ENCODE measurements around the gene GUCA2B. TPM values are rescaled to one million over a fixed set of nuclear protein-coding genes. Genes with fewer than 3 reads are reported as not detected.

GUCA2B gene
- total RNA-seq, 4 donors from 2014 or later, result not detected

DNA sequence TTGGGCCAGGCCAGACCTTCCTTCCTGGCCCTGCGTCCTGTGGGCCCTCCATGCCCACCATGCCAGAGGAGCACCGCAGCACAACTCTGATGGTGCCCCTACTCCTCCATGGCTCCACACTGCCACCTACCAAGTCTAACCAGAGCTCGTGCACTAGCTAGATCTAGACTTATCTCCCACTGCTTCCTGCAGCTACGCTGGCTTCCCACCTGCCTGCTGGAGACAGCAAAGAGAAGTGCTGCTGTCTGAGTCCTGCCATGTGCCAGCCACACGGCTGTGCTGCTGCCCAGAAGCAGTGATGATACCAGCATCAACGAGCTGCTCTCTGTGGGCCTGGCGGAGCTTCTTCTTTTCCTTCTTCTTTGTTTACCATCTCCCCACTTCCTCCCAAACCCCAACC is 4.5 kb downstream of the GUCA2B start:
- intact Hi-C loops (cut with DNase I; ENCODE audit: low total_unique reads), result no loop called here
- no peaks in the 10 kb centered on the region for H3K36me3 ChIP-seq
- H3K27ac ChIP-seq, result no peak overlapping the region
- DNase-seq, result no peak
- H3K4me3 ChIP-seq, result no peak overlapping the region
- no peaks in the 10 kb centered on the region for H3K27me3 ChIP-seq
- no peaks in the 10 kb centered on the region for H3K9me3 ChIP-seq
- no peak for TF ChIP-seq POLR2A (IDR thresholded peaks at IDR 0.05)
- TF ChIP-seq, protein P1, sequence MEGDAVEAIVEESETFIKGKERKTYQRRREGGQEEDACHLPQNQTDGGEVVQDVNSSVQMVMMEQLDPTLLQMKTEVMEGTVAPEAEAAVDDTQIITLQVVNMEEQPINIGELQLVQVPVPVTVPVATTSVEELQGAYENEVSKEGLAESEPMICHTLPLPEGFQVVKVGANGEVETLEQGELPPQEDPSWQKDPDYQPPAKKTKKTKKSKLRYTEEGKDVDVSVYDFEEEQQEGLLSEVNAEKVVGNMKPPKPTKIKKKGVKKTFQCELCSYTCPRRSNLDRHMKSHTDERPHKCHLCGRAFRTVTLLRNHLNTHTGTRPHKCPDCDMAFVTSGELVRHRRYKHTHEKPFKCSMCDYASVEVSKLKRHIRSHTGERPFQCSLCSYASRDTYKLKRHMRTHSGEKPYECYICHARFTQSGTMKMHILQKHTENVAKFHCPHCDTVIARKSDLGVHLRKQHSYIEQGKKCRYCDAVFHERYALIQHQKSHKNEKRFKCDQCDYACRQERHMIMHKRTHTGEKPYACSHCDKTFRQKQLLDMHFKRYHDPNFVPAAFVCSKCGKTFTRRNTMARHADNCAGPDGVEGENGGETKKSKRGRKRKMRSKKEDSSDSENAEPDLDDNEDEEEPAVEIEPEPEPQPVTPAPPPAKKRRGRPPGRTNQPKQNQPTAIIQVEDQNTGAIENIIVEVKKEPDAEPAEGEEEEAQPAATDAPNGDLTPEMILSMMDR (IDR thresholded peaks at IDR 0.05), result no peak
- no peaks in the 10 kb centered on the region for H3K4me1 ChIP-seq

DNA sequence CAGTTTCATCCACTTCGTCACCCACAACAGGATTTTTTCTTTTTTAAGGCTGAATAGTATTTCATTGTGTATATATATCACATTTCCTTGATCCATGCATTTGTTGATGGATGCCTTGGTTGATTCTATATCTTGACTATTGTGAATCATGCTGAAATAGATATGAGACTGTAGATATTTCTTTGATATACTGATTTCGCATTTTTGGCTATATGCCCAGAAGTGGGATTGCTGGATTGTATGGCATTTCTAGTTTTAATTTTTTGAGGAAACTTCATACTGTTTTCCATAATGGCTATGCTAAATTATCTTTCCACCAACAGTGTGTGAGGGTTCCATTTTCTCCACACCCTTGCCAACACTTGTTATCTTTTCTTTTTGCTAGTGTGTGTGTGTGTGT is 5.0 kb downstream of the GUCA2B start:
- H3K9me3 ChIP-seq, result no peaks in the 10 kb centered on the region
- no peak for DNase-seq
- H3K4me1 ChIP-seq, result no peaks in the 10 kb centered on the region
- H3K36me3 ChIP-seq, result no peaks in the 10 kb centered on the region
- intact Hi-C loops (cut with DNase I; ENCODE audit: low total_unique reads), result no loop called here
- H3K4me3 ChIP-seq, result no peak overlapping the region
- no peaks in the 10 kb centered on the region for H3K27me3 ChIP-seq
- TF ChIP-seq POLR2A (IDR thresholded peaks at IDR 0.05), result no peak
- TF ChIP-seq, protein P1 (IDR thresholded peaks at IDR 0.05), result no peak
- H3K27ac ChIP-seq, result no peak overlapping the region

DNA sequence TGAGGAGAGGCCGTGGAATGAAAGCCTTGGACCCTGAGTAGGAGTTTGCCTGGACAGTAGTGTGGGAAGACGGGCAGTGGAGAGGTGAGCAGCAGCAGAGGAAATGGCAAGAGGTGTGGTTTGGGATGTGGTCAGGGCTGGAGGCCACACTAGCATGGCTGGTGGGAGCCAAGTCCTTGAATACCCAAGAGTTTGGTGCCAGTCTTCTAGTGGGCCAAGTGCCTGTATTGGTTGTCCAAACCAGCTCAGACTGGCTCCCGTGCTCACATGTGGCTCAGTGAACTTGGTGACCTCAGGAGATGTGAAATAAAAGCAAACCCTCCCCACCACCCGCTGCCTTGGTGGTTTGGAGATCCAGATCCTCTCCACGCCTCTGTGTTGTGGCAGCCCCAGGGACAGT is 9.0 kb downstream of the GUCA2B start:
- Histone ChIP-seq H3K4me1 (no peaks in the 10 kb centered on the region), H3K4me3 (no peak overlapping the region), H3K36me3 (no peaks in the 10 kb centered on the region), H3K27me3 (no peaks in the 10 kb centered on the region), H3K9me3 (no peaks in the 10 kb centered on the region), H3K27ac (no peak overlapping the region)
- DNase-seq, result no peak
- intact Hi-C loops (cut with DNase I; ENCODE audit: low total_unique reads), result no loop called here
- TF ChIP-seq, protein P1 (IDR thresholded peaks at IDR 0.05), result no peak
- no peak for TF ChIP-seq POLR2A (IDR thresholded peaks at IDR 0.05)

DNA sequence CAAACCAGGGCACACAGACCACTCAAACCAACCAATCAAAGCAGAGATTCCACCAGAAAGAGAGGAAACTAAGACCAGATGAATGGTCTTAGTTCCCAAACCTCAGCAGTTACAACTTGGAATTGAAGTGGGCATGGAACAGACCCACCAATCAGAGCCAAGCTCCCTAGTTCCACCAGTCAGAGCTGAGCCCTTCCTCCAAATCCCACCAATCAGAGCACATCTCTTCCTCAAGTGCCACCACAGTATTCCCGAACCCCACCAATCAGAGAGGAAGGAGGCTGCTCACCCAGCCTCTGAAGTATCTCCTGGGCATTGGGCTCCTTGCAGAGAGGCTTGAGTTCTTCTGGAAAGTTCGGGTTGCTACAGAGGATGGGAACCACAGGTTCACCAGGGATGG is 9.9 kb downstream of the GUCA2B start:
- H3K9me3 ChIP-seq, result no peaks in the 10 kb centered on the region
- DNase-seq, result no peak
- intact Hi-C loops (cut with DNase I; ENCODE audit: low total_unique reads), result no loop called here
- TF ChIP-seq, protein P1 (IDR thresholded peaks at IDR 0.05), result no peak
- TF ChIP-seq POLR2A (IDR thresholded peaks at IDR 0.05), result no peak
- no peak overlapping the region for H3K4me3 ChIP-seq
- H3K27ac ChIP-seq, result no peak overlapping the region
- H3K36me3 ChIP-seq, result no peaks in the 10 kb centered on the region
- H3K4me1 ChIP-seq, result no peaks in the 10 kb centered on the region
- H3K27me3 ChIP-seq, result no peaks in the 10 kb centered on the region

DNA sequence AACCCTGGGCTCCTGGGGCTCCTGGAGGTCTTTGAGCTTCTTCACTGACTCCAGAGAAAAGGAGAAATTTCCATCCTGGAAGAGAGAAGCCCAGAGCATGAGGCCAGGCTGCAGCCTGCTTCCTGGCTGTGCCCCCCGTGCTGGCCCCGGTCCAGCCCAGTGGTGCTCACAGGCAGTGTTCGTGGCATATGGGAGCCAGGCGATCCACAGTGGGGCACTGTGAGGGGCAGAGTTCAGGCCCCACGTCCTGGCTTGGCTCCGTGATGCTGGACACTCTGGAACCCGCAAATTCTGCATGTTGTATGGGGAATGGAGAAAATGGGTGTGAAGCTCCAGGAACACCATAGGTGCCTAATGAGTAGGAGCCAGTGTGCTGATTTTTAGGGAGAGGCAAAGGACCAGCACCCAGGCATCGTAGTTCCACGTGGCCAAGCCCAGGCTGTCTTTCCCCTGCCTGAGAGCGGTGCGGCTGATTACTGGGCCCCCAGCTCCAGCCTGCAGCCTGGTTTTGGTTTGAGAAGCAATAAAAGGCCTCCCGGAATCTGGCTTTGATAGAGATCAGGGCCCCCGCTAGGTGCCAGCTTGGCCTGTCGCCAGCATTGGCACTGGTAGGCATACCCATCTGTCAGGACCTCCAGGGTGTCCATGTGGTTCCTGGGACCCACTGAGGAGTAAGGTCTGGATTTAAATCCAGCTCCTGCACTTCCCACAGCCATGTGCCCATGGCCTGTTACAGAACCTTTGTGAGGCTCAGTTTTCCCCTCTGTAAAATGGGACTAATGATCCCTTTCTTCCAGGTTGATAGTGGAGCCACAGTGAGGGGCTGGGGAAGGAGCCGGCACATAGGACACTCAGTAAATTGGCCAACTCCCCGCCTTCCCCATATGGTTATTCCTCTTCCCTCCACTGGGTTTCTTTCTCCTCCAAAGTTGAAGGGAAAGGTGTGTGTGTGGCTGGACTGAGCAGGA is 10.6 kb downstream of the GUCA2B start:
- Histone ChIP-seq H3K4me3 (no peak overlapping the region), H3K9me3 (no peaks in the 10 kb centered on the region), H3K4me1 (no peaks in the 10 kb centered on the region), H3K27me3 (no peaks in the 10 kb centered on the region), H3K27ac (no peak overlapping the region), H3K36me3 (no peaks in the 10 kb centered on the region)
- DNase-seq, result no peak
- TF ChIP-seq, protein P1 (IDR thresholded peaks at IDR 0.05), result no peak
- no peak for TF ChIP-seq POLR2A (IDR thresholded peaks at IDR 0.05)
- intact Hi-C loops (cut with DNase I; ENCODE audit: low total_unique reads), result no loop called here

Data from uterus (tissue), 4 donors.